ENCODE measurements around the gene XIRP2.
A peak's percentile ranks its signal among the peaks of the same experiment; 100 is the strongest.
"Not testable (repeated sequence)": the region's sequence is repeated elsewhere in the genome, so short reads cannot be mapped to it uniquely, and the experiment has no call there.

The XIRP2 gene

GRCh38 chr2:167254721-167255120, 366.4 kb downstream of the XIRP2 start:
- DNase-seq (ENCODE audit: extremely low read depth, low read depth) = no peak
- no peak overlapping the region for H3K4me3 ChIP-seq (replicated peaks; ENCODE audit: low read depth, low read length)
- TF ChIP-seq, protein P1, sequence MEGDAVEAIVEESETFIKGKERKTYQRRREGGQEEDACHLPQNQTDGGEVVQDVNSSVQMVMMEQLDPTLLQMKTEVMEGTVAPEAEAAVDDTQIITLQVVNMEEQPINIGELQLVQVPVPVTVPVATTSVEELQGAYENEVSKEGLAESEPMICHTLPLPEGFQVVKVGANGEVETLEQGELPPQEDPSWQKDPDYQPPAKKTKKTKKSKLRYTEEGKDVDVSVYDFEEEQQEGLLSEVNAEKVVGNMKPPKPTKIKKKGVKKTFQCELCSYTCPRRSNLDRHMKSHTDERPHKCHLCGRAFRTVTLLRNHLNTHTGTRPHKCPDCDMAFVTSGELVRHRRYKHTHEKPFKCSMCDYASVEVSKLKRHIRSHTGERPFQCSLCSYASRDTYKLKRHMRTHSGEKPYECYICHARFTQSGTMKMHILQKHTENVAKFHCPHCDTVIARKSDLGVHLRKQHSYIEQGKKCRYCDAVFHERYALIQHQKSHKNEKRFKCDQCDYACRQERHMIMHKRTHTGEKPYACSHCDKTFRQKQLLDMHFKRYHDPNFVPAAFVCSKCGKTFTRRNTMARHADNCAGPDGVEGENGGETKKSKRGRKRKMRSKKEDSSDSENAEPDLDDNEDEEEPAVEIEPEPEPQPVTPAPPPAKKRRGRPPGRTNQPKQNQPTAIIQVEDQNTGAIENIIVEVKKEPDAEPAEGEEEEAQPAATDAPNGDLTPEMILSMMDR (IDR thresholded peaks at IDR 0.05; ENCODE audit: low read depth, low read length, missing control alignments) = no peak

- TF ChIP-seq, protein P1 (IDR thresholded peaks at IDR 0.05; ENCODE audit: low read depth, low read length, missing control alignments) = no peak
- no peak for DNase-seq (ENCODE audit: extremely low read depth, low read depth)
- H3K4me3 ChIP-seq (replicated peaks; ENCODE audit: low read depth, low read length) = no peak overlapping the region
Observed at GRCh38 chr2:167258712-167259111, 370.4 kb downstream of the XIRP2 start.

DNA sequence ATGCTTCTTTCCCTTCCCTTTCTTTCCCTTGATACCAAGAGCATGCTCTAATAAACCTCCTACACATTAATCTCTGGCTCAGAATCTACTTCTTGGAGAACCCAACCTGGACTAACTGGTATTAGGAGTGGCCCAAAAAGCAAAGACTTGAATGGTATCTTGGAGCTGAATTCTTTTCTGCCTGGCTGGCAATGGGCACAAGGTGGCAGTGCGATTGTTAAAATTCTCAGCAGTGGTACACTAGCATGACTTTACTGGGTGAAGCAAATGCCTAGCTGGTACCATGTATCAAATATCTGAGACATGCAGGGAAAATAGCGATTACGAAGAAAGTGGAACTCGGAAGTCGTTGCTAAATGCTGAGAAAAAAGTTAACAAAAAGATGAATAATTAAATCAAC, 376.1 kb downstream of the XIRP2 start:
- DNase-seq (ENCODE audit: extremely low read depth, low read depth) = no peak
- TF ChIP-seq, protein P1 (IDR thresholded peaks at IDR 0.05; ENCODE audit: low read depth, low read length, missing control alignments) = peak; percentile 28
- H3K4me3 ChIP-seq (replicated peaks; ENCODE audit: low read depth, low read length) = no peak overlapping the region

- no peak for DNase-seq (ENCODE audit: extremely low read depth, low read depth)
- no peak overlapping the region for H3K4me3 ChIP-seq (replicated peaks; ENCODE audit: low read depth, low read length)
- TF ChIP-seq, protein P1 (IDR thresholded peaks at IDR 0.05; ENCODE audit: low read depth, low read length, missing control alignments) = no peak
Observed at GRCh38 chr2:167265004-167265403, 376.7 kb downstream of the XIRP2 start.

DNA sequence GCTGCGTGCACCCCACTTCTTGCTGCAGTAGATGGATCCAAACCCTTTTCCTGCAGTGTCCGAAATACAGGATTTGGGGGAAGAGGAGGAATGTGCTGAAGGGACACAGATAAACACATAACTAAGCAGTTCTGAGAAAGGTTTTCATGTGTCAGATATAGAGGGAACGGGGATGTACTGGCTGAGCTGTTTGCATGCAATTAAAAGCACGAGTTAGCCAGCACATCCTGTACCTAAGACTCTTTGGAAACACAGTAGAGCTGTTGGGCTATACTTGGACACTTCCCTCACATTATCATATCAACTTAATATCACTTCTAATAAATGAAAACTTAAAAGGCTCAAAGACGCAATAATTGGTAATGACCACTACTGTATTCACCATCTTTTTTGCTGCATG, 377.4 kb downstream of the XIRP2 start:
- no peak overlapping the region for H3K4me3 ChIP-seq (replicated peaks; ENCODE audit: low read depth, low read length)
- no peak for DNase-seq (ENCODE audit: extremely low read depth, low read depth)
- TF ChIP-seq, protein P1 (IDR thresholded peaks at IDR 0.05; ENCODE audit: low read depth, low read length, missing control alignments) = no peak

DNA sequence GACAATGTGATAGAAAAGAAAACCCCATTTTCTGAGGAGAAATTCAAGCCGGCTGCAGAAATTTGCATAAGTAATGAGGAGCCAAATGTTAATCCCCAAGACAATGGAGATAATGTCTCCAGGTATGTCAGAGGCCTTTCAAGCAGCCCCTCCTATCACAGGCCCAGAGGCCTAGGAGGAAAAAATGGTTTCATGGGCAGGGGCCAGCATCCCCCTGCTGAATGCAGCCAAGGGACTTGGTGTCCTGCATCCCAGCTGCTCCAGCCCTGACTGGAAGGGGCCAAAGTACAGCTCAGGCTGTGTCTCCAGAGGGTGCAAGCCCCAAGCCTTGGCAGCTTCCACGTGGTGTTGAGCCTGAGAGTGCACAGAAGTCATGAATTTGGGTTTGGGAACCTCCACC, 380.0 kb downstream of the XIRP2 start:
- H3K4me3 ChIP-seq (replicated peaks; ENCODE audit: low read depth, low read length); DNase-seq (ENCODE audit: extremely low read depth, low read depth): not testable (repeated sequence)

DNA sequence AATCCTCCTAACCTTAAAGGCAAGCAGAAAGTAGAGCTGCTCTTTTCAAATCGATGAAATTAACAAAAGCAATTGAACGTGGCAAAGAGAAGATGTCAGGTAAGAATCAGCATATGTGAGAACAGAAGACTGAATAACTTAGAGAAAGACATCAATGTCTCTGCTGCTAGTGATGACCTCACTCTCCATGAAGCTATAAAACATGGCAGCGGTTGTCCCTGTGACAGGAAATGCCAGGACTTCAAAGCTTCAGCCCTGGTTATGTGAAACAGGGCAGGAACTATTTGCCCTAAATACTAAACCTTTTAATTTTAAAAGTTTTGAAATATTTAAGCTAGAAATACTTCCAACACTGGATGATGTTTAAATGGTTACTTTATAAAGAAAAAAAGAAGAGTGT, 383.7 kb downstream of the XIRP2 start:
- H3K4me3 ChIP-seq (replicated peaks; ENCODE audit: low read depth, low read length) = no peak overlapping the region
- TF ChIP-seq, protein P1 (IDR thresholded peaks at IDR 0.05; ENCODE audit: low read depth, low read length, missing control alignments) = no peak
- no peak for DNase-seq (ENCODE audit: extremely low read depth, low read depth)

Measured in HFF-Myc (cell line).